NT2/D1 (cell line): ENCODE data around the gene RAB31.

Experiments
- SUZ12 ChIP-seq: IDR thresholded peaks from 2 replicates; pipeline ENCODE4 v1.6.1; 2011; ENCODE audit not compliant: insufficient read length, insufficient read depth; ENCODE audit errors: extremely low read depth
- ZNF274 ChIP-seq: IDR thresholded peaks from 2 replicates; pipeline ENCODE4 v1.6.1; 2011; ENCODE audit warnings: mild to moderate bottlenecking, low read depth, low read length

DNA sequence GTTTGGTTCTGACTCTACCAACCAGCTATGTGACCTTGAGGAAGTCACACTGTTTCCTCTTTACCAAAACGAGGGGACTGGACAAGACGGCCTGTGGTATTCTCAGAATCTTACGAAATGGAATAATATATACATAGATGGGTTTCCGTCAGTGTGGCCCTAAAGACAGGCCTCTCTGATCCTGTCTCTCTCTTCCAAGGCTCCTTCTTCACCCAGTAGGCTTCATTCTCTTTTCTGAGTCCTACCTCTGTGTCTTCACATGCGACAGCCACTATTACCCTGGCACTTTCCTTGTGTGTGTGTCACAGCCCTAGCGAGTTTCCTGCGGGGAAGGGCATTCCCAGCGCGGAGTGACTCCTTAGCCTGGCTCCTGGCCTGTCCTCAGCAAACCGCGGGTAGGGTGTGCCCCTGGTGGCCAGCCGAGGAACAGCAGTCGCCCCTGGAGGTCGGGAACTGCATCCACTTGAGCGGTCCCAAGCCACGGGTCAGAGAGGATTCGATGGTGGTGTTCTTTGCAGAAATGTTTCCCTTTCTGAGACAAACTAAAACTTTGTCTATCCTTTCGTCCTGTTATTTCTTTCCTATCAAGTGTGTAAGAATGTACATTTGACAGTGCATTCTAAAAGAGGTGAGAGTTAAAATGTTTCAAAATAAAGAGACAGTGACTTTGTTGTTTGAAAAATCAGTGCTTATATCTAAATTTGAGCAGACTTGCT, 63.3 kb downstream of the RAB31 start:
- TF ChIP-seq ZNF274 = no peak
- no peak for TF ChIP-seq SUZ12
